PC-3 (cell line): ENCODE results near the gene PI4KB. TPM values are rescaled to one million over a fixed set of nuclear protein-coding genes. Genes with fewer than 3 reads are reported as not detected.
A peak's percentile ranks its signal among the peaks of the same experiment; 100 is the strongest.

Experiments
- ATAC-seq: fragments of 200-7000 bp; cut with Tn5 transposase; 2 replicates; pipeline ENCODE4 v1.9.1; 2020; ENCODE audit warnings: mild to moderate bottlenecking, moderate library complexity
- BruUV-seq: library from RNA; stranded (reverse); fragments of 400-500 nt; replicated peaks from 2 replicates; lab custom pipeline; 2021; lab: Mats Ljungman, UMichigan
- CTCF ChIA-PET: fragments of 300-600 bp; sonication (Branson Sonifier 250); formaldehyde crosslinking; loops from one replicate; lab custom pipeline; 2022; ENCODE audit warnings: antibody characterized with exemption; lab: Charles Lee
- POLR2A ChIA-PET: fragments of 300-600 bp; sonication (Branson Sonifier 250); formaldehyde crosslinking; loops from one replicate; lab custom pipeline; 2022; ENCODE audit warnings: antibody characterized with exemption; ENCODE audit not compliant: unreplicated experiment; lab: Charles Lee
- DNase-seq: peaks from one replicate; pipeline ENCODE4 v3.0.0-alpha.2; 2015
- H2AFZ ChIP-seq: fragments of 300-600 bp; sonication (generic); 2 replicates; pipeline ENCODE4 v1.6.0; 2016; ENCODE audit warnings: antibody characterized with exemption, low read length
- H3F3A ChIP-seq: fragments of 300-600 bp; sonication (generic); one replicate; pipeline ENCODE4 v1.6.0; 2017; ENCODE audit warnings: antibody characterized with exemption, low read length, control low read depth, mild to moderate bottlenecking; ENCODE audit not compliant: unreplicated experiment
- H3K27ac ChIP-seq: fragments of 300-600 bp; sonication (generic); 2 replicates; pipeline ENCODE4 v1.5.1; 2016; ENCODE audit warnings: mild to moderate bottlenecking, low read length
- H3K27me3 ChIP-seq: fragments of 300-600 bp; sonication (generic); 2 replicates; pipeline ENCODE4 v1.6.1; 2016; ENCODE audit warnings: low read length, mixed read lengths
- H3K36me3 ChIP-seq: fragments of 300-600 bp; sonication (generic); 2 replicates; pipeline ENCODE4 v1.6.1; 2016; ENCODE audit warnings: low read depth, mixed run types, low read length, mixed read lengths
- H3K4me1 ChIP-seq: fragments of 300-600 bp; sonication (generic); 2 replicates; pipeline ENCODE4 v1.5.1; 2016; ENCODE audit warnings: low read length; ENCODE audit not compliant: insufficient read depth
- H3K4me2 ChIP-seq: fragments of 300-600 bp; sonication (generic); 2 replicates; pipeline ENCODE4 v1.6.0; 2016; ENCODE audit warnings: low read length
- H3K4me3 ChIP-seq: fragments of 300-600 bp; sonication (generic); 2 replicates; pipeline ENCODE4 v1.5.1; 2016; ENCODE audit warnings: mild to moderate bottlenecking, low read length, mixed read lengths
- H3K79me2 ChIP-seq: fragments of 300-600 bp; sonication (generic); 2 replicates; pipeline ENCODE4 v1.6.1; 2017; ENCODE audit warnings: low read length, mixed read lengths
- H3K9ac ChIP-seq: fragments of 300-600 bp; sonication (generic); 2 replicates; pipeline ENCODE4 v1.6.0; 2016; ENCODE audit warnings: mild to moderate bottlenecking, low read length
- H3K9me2 ChIP-seq: fragments of 300-600 bp; sonication (generic); replicated peaks from 2 replicates; pipeline ENCODE4 v1.6.1; 2016; ENCODE audit warnings: mixed run types, low read length, mixed read lengths
- H3K9me3 ChIP-seq: fragments of 300-600 bp; sonication (generic); 2 replicates; pipeline ENCODE4 v1.6.1; 2016; ENCODE audit warnings: low read length, mixed read lengths
- H4K20me1 ChIP-seq: fragments of 300-600 bp; sonication (generic); 2 replicates; pipeline ENCODE4 v1.6.1; 2016; ENCODE audit warnings: low read length, mixed read lengths
- EZH2 ChIP-seq: fragments of 300-600 bp; sonication (generic); IDR thresholded peaks from one replicate; pipeline ENCODE4 v1.6.1; 2017; ENCODE audit warnings: antibody characterized with exemption, mild to moderate bottlenecking, low read length; ENCODE audit not compliant: unreplicated experiment
- EZH2phosphoT487 ChIP-seq: fragments of 300-600 bp; sonication (generic); IDR thresholded peaks from 2 replicates; pipeline ENCODE4 v1.6.1; 2018; ENCODE audit warnings: mild to moderate bottlenecking, antibody characterized with exemption, low read length, borderline replicate concordance
- intact Hi-C: fragments of 100-400 bp; cut with micrococcal nuclease; formaldehyde crosslinking; loops from 2 replicates; pipeline ENCODE4 v1.9.0; 2023
- total RNA-seq: library from RNA; depleted of rRNA; stranded (reverse); fragments of >200 nt; gene quantifications from 2 replicates; pipeline ENCODE4 v1.2.3, GENCODE V29; 2014
- TF ChIP-seq, protein P1 (sequence below): fragments of 300-600 bp; sonication (generic); conservative IDR thresholded peaks from 2 replicates; pipeline ENCODE4 v1.5.1; 2017; ENCODE audit warnings: antibody characterized with exemption, low read depth, mild to moderate bottlenecking, low read length

The PI4KB gene
- total RNA-seq, 1 experiment from 2014 or later, result 99.5 TPM

DNA sequence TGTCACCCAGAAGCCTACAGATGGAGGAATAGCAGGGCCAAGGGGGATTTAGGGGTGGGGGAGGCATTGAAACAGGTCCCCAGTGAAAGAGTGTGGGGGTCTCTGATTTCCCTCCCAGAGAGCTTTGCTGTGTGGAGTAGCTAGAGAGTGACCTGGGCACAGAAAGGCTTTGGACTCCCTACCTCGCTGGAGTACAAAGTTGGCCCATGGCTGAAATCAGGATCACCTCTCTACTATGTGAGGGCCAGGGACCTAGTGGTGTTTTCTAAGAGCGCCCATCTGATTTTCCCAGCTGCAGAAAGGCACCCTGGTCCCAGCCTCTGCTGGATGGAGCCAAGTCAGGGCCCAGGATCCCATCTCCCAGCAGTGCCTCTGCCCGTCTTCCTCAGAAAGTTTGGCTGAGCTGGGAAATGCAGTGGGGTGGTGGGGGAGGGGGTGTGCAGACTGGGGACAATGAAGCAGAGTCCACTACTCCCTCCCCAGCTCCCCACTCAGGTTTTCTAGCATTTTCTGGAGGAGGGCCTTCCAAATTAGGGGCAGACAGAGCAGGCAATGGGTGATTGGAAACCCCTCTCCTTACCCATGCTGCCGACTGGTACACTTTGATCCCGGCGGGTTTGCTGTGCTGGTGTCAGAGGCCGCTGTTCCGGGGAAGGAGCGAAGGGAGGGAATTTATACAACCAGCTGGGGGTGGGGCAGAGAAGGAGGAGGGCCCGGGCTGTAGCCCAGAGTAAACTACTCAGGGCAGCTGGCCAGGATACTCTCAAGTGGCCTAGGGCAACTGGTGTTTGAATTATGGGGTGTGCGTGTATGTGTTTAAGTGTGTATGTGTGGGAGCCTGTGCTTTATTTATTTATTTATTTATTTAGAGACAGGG, 45.1 kb upstream of the PI4KB start, which contains the start of gene SELENBP1:
TSS of gene SELENBP1 (minus strand) at position 648 of the 877 bp plus-strand sequence. CDS start at position 584, 64 bp downstream.
- Histone ChIP-seq H3K27ac (no peak within 1 kb of the TSS), H3K79me2 (no peaks in the 10 kb centered on the region), H3K4me1 (peaks cover 31% of the 10 kb centered on the region), H2AFZ (peak within 1 kb of the TSS; percentile 68), H3K4me3 (peak within 1 kb of the TSS; percentile 61), H4K20me1 (no peaks in the 10 kb centered on the region), H3K27me3 (no peaks in the 10 kb centered on the region), H3K9me2 (no peaks in the 10 kb centered on the region), H3K36me3 (no peaks in the 10 kb centered on the region), H3K4me2 (peak within 1 kb of the TSS; percentile 74), H3K9me3 (no peaks in the 10 kb centered on the region), H3K9ac (peak within 1 kb of the TSS; percentile 17; the same call in 1 of the 2 replicates), H3F3A (no peaks in the 10 kb centered on the region)
- ChIA-PET POLR2A (interaction anchor here (0.5 to 0.7 kb wide), 5 partner anchors 31 to 438 kb away, joined by 3 to 9 read pairs (median 3); no protein-coding TSS in a partner anchor), CTCF (interaction anchor here (0.6 kb wide), 3 partner anchors 71 to 120 kb away, joined by 3 read pairs; no protein-coding TSS in a partner anchor)
- TF ChIP-seq EZH2phosphoT487, result no peak
- TF ChIP-seq EZH2, result no peak
- TF ChIP-seq, protein P1, sequence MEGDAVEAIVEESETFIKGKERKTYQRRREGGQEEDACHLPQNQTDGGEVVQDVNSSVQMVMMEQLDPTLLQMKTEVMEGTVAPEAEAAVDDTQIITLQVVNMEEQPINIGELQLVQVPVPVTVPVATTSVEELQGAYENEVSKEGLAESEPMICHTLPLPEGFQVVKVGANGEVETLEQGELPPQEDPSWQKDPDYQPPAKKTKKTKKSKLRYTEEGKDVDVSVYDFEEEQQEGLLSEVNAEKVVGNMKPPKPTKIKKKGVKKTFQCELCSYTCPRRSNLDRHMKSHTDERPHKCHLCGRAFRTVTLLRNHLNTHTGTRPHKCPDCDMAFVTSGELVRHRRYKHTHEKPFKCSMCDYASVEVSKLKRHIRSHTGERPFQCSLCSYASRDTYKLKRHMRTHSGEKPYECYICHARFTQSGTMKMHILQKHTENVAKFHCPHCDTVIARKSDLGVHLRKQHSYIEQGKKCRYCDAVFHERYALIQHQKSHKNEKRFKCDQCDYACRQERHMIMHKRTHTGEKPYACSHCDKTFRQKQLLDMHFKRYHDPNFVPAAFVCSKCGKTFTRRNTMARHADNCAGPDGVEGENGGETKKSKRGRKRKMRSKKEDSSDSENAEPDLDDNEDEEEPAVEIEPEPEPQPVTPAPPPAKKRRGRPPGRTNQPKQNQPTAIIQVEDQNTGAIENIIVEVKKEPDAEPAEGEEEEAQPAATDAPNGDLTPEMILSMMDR, result no peak
- intact Hi-C loops, result no loop called here
- peak; percentile 72 for ATAC-seq
- peak; percentile 85 for DNase-seq
- BruUV-seq, result TSS peak; percentile 74

DNA sequence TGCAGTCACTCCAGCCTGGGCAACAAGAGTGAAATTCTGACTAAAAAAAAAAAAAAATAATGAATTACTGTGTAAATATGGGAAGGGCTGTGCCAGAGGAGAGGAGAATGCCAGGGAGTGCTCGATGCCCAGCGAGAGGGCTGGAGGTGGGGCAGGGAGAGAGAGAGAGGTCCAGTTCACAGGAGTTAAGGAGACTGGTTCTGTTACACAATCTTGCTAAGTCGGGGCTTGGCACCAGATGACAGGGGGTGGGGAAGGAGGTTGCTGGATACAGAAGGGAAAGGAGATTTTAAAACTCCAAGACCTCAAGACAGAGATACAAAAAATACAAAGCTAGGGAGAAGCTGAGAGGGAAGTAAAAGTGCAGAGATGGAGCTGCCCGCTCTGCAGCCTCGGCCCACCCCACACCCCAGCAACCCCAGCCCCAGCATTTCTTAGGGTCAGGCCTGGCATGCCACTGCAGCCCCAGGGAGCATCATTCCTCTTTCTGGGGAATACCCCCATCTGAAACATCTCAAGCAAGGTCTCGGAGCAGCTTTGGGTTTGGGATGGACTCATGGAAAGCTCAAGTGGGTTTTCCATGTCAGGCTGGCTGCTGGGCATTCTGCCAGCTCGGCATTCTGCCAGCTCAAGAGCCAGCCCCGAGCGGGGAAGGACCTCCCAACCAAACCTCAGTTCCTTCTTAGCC, 44.3 kb upstream of the PI4KB start:
- no peaks in the 10 kb centered on the region for H3F3A ChIP-seq
- TF ChIP-seq, protein P1, result no peak
- TF ChIP-seq EZH2phosphoT487, result no peak
- no peak for TF ChIP-seq EZH2
- H4K20me1 ChIP-seq, result no peaks in the 10 kb centered on the region
- peak overlapping the region; percentile 74 for H3K4me2 ChIP-seq
- H3K36me3 ChIP-seq, result no peaks in the 10 kb centered on the region
- H3K9me3 ChIP-seq, result no peaks in the 10 kb centered on the region
- no peak overlapping the region for H3K27ac ChIP-seq
- DNase-seq (peak; percentile 40), ATAC-seq (peak; percentile 48)
- peaks cover 31% of the 10 kb centered on the region for H3K4me1 ChIP-seq
- no peaks in the 10 kb centered on the region for H3K9me2 ChIP-seq
- H3K27me3 ChIP-seq, result no peaks in the 10 kb centered on the region
- no peaks in the 10 kb centered on the region for H3K79me2 ChIP-seq
- H3K9ac ChIP-seq, result no peak overlapping the region
- intact Hi-C loops, result no loop called here
- no peak overlapping the region for H2AFZ ChIP-seq
- H3K4me3 ChIP-seq, result peak overlapping the region; percentile 61
- ChIA-PET CTCF (interaction anchor here (0.6 kb wide), 2 partner anchors 90 to 120 kb away, joined by 3 read pairs; no protein-coding TSS in a partner anchor), POLR2A (interaction anchor here (0.5 to 0.6 kb wide), 3 partner anchors 31 to 63 kb away, joined by 3 to 9 read pairs (median 4); no protein-coding TSS in a partner anchor)
- no TSS peak for BruUV-seq
